ENCODE measurements around the gene ZNF648.
"Not testable (repeated sequence)": the region's sequence is repeated elsewhere in the genome, so short reads cannot be mapped to it uniquely, and the experiment has no call there.

Gene ZNF648

DNA sequence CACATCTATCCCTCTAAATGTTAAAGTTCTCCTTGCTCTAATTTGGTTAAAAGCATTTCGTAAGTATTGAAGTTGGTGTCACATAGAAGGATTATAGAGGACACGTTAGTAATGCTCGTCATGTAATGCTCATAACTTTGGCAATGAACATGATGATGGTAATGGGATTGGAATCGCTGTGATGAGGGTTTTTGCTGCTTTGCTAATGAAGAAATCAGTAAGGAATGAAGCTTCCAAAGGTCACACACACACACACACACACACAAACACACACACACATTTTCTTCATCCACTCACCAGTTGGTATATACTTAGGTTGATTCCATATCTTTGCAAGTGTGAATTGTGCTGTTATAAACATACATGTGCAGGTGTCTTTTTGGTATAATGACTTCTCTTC, 36.8 kb upstream of the ZNF648 start:
- TF ChIP-seq POLR2A (IDR thresholded peaks at IDR 0.05; ENCODE audit: extremely low read depth, insufficient read length) (no peak), MYC (IDR thresholded peaks at IDR 0.05; ENCODE audit: low read depth, low read length) (no peak)
- TF ChIP-seq, protein P1, sequence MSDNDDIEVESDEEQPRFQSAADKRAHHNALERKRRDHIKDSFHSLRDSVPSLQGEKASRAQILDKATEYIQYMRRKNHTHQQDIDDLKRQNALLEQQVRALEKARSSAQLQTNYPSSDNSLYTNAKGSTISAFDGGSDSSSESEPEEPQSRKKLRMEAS (IDR thresholded peaks at IDR 0.05; ENCODE audit: low read depth, low read length) = no peak
- TF ChIP-seq, protein P2, sequence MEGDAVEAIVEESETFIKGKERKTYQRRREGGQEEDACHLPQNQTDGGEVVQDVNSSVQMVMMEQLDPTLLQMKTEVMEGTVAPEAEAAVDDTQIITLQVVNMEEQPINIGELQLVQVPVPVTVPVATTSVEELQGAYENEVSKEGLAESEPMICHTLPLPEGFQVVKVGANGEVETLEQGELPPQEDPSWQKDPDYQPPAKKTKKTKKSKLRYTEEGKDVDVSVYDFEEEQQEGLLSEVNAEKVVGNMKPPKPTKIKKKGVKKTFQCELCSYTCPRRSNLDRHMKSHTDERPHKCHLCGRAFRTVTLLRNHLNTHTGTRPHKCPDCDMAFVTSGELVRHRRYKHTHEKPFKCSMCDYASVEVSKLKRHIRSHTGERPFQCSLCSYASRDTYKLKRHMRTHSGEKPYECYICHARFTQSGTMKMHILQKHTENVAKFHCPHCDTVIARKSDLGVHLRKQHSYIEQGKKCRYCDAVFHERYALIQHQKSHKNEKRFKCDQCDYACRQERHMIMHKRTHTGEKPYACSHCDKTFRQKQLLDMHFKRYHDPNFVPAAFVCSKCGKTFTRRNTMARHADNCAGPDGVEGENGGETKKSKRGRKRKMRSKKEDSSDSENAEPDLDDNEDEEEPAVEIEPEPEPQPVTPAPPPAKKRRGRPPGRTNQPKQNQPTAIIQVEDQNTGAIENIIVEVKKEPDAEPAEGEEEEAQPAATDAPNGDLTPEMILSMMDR (IDR thresholded peaks at IDR 0.05; ENCODE audit: low read depth, low read length) = no peak
- no peak overlapping the region for H3K4me3 ChIP-seq (ENCODE audit: low read depth, low read length)
- no peak for DNase-seq (ENCODE audit: low read depth)

DNA sequence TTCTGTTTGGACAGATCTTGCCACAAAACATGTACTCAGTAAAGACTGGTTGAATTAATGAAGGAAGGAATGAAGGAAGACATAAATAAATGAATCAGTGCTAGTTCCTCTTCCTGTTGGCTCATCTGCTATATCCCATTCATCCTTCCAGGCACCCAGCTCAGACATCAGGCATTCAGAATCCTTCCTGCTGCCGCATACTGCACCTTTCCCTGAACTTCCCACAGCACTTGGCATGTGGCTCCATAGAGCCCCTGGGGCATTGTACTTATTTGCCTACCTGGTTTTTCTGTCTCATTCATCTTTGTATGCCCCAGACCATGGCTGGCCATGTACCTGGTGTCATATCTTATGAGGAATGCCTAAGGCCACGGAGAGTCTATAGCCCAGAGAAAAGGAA, 34.4 kb upstream of the ZNF648 start:
- no peak overlapping the region for H3K4me3 ChIP-seq (ENCODE audit: low read depth, low read length)
- TF ChIP-seq, protein P1 (IDR thresholded peaks at IDR 0.05; ENCODE audit: low read depth, low read length) = no peak
- TF ChIP-seq, protein P2 (IDR thresholded peaks at IDR 0.05; ENCODE audit: low read depth, low read length) = no peak
- no peak for DNase-seq (ENCODE audit: low read depth)

DNA sequence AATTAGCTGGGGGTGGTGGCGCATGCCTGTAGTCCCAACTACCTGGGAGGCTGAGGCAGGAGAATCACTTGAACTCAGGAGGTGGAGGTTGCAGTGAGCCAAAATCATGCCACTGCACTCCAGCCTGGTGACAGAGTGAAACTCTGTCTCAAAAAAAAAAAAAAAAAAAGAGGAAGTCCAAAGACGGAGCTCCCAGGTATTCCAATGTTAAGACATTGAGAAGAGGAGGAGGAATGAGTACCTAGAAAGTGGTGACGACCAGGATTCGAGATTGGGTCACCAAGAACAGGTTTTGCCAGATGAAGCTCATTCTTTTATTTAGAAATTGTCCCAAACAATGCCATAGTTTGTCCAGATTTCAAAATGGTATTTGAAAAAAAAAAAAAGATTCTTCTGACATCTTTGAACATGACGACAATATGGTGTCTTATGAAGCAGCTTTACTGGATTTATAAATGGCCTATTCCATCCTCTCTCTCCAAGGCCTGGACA, 33.0 kb upstream of the ZNF648 start:
- H3K4me3 ChIP-seq (ENCODE audit: low read depth, low read length); DNase-seq (ENCODE audit: low read depth): not testable (repeated sequence)

DNA sequence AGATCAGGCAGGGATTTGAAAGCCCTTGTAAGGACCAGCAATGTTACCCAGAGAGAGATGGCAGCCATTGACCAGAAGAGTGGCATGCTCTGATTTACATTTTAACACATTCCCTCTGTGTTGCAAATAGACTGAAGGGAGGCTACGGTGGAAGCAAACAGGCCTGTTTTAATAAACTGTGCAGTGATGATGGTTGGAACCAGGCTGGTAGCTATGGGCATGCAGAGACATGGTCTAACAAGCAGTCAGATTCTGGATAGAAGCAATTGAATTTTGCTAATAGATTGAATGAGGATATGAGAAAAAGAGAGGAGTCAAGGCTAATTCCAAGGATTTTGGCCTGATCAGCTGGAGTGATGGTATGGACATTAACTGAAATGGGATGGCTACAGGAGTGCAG, 32.3 kb upstream of the ZNF648 start:
- TF ChIP-seq, protein P2 (IDR thresholded peaks at IDR 0.05; ENCODE audit: low read depth, low read length) = no peak
- TF ChIP-seq, protein P1 (IDR thresholded peaks at IDR 0.05; ENCODE audit: low read depth, low read length) = no peak
- no peak for TF ChIP-seq MYC (IDR thresholded peaks at IDR 0.05; ENCODE audit: low read depth, low read length)
- TF ChIP-seq POLR2A (IDR thresholded peaks at IDR 0.05; ENCODE audit: extremely low read depth, insufficient read length) = no peak
- no peak for DNase-seq (ENCODE audit: low read depth)
- no peak overlapping the region for H3K4me3 ChIP-seq (ENCODE audit: low read depth, low read length)

DNA sequence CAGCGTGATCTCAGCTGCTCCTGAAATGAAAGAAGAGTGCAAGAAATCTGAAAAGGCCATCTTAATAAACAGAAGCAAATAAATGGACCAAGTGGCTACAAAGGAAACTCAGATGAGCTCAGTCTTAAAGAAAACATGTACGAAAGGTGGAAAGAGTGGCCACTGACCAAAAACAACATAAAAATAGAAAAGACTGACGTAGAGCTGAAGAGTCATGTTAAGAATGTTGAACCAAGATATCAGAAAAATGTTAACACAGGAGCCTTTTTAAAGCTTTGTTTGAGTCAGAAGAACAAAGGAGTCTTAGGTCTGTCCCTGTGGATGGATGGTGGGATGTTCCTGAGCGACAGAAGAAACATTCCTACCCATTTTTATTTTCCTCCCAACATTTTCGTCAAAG, 30.8 kb upstream of the ZNF648 start:
- no peak for DNase-seq (ENCODE audit: low read depth)
- H3K4me3 ChIP-seq (ENCODE audit: low read depth, low read length) = no peak overlapping the region
- TF ChIP-seq, protein P2 (IDR thresholded peaks at IDR 0.05; ENCODE audit: low read depth, low read length) = no peak
- TF ChIP-seq POLR2A (IDR thresholded peaks at IDR 0.05; ENCODE audit: extremely low read depth, insufficient read length) (no peak), MYC (IDR thresholded peaks at IDR 0.05; ENCODE audit: low read depth, low read length) (no peak)
- TF ChIP-seq, protein P1 (IDR thresholded peaks at IDR 0.05; ENCODE audit: low read depth, low read length) = no peak

DNA sequence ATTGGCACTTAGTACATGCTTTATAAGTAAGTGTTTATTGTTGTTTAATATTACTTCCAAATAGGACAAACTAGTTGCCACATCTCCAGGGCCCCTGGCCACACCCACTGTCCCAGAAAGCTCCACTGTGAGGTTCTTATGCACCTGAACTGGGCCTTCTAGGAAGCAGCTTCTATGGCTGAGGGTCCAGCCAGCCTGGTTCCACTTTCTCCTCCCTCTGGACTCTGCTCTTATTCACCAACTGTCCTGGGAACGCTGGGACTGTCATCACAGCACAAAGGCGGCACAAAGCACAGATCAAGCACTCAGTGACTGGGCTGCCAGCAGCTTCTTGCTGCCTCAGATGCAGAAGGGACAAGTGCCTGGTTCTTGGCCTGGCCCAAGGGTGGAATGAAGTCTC, 29.6 kb upstream of the ZNF648 start:
- TF ChIP-seq, protein P2 (IDR thresholded peaks at IDR 0.05; ENCODE audit: low read depth, low read length) = no peak
- TF ChIP-seq MYC (IDR thresholded peaks at IDR 0.05; ENCODE audit: low read depth, low read length) = no peak
- H3K4me3 ChIP-seq (ENCODE audit: low read depth, low read length) = no peak overlapping the region
- no peak for DNase-seq (ENCODE audit: low read depth)

Data from NB4 (cell line).